NOMO-1 treated with DMSO at 0.1 percent for 48 hours (cell line): ENCODE data around the gene STEAP1B.
"Not testable (repeated sequence)": the region's sequence is repeated elsewhere in the genome, so short reads cannot be mapped to it uniquely, and the experiment has no call there.

Source experiments
- DNase-seq: peaks from one replicate; lab custom pipeline; 2025; ENCODE audit not compliant: unreplicated experiment; lab: John Stamatoyannopoulos, UW

Gene STEAP1B

GRCh38 chr7:22460363-22460988 is 39.5 kb downstream of the STEAP1B start:
- no peak for DNase-seq

GRCh38 chr7:22457471-22457870 is 42.5 kb downstream of the STEAP1B start:
- DNase-seq: no peak

DNA sequence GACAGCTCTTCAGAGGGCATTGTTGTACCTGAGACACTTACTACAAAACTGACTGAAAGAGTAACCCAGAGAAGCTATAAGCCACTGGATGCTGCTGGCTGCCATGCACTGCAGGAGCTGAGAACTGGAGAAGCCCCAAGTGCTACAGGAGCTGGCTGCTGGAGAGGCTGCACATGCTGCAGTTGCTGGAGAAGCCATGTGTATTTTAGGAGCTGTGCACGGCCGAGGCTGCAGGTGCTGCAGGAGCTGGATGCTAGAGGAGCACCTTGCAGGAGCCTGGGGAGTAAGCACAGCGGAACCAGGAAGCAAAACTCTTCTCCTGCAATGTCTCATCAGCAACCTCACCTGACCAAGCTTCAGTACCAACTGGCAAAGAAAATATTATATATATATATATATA is 45.5 kb downstream of the STEAP1B start:
- DNase-seq: no peak

GRCh38 chr7:22452960-22453558 is 46.9 kb downstream of the STEAP1B start:
- no peak for DNase-seq

DNA sequence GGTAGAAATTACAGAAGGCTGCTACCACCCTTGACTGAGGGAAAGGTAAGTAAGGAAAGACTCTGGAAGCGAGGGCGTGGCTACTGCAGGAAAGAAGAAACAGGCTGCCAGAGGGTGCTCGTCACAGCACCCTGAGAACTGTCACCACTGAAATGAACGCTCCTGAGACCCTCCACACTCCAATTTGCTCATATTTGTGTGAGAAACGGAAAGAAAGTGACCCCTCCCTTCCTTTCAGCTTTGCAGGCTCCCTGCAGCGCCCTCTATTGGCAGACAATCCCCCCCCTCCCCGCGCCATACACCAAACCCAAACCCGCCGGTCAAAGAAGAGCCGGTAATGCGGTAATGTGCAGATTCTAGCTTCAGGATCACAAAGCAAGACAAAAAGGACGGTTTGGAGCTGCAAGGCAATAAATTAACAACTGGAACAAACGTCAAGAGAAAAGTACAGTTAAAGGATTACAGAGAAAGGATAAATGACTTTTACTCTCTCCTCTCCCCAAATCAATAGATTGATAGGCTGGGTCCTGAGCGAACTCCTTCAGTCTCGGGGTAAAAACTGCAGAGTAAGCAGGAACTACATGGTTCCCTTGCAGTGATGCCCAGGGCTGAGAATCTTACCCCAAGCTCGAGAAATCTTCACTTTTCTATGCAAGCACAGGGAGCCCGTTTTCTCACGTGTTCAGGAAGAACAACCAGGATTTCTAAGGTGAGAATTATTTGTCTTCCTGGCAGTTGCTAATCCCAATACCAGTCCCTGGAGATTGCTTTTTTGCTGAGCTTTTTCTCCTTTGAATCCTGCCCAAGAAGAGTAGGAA is 47.6 kb downstream of the STEAP1B start:
- DNase-seq: no peak

DNA sequence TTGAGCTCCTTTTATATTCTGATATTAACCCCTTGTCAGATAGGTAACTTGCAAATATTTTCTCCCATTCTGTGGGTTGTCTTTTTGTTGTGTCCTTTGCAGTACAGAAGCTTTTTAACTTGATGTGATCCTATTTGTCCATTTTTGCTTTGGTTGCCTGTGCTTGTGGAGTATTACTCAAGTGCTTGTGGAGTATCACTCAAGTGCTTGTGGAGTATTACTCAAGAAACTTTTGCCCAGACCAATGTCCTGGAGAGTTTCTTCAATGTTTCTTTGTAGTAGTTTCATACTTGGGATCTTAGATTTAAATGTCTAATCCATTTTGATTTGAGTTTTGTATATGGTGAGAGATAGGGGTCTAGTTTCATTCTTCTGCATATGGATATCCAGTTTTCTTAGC is 50.0 kb downstream of the STEAP1B start:
- not testable (repeated sequence) for DNase-seq

- no peak for DNase-seq
Measured at GRCh38 chr7:22447762-22448161, 52.2 kb downstream of the STEAP1B start.

GRCh38 chr7:22447008-22447407 is 53.0 kb downstream of the STEAP1B start:
- DNase-seq: no peak

GRCh38 chr7:22445853-22446252 is 54.1 kb downstream of the STEAP1B start:
- no peak for DNase-seq

GRCh38 chr7:22445140-22445743 is 54.7 kb downstream of the STEAP1B start:
- no peak for DNase-seq

DNA sequence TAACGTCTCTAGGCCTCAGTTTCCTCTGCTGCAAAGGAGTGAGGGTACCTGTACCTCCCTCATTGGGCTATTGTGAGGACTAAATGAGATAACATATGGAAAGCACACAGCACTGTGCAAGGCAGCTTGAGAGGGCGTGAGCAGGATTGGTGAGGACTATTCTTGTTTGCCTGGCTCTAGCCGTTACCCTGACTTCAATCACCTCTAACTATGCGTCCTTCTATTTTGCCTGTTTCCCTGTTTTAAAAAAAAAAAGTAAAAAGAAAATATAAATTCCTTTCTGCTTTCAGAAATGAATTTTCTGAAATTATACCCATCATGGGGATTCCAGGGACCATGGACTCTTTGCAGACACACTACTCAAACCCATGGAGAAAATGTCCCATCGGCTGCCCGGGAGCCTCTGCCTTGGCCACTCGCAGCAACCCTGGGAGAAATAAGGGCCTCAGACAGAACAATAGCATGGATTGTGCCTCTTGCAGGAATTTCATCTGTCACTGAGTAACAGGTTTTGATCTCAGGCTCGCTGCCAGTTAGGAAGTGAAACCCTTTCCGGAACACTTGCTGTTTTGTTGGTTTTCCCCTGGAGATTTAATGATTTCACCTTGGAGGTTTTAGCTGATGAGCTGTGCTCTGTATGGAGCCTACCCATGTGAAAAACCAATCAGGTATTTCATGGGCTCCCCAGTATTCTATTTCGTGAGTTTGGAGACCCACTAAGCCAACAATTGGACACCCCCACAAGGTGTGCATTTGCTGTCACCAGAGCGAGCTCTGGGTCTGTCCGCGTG is 55.6 kb downstream of the STEAP1B start:
- no peak for DNase-seq

GRCh38 chr7:22443370-22444180 is 56.4 kb downstream of the STEAP1B start:
- no peak for DNase-seq

GRCh38 chr7:22442882-22443369 is 57.1 kb downstream of the STEAP1B start:
- DNase-seq: no peak

- DNase-seq: no peak
Measured at GRCh38 chr7:22442187-22442881, 57.7 kb downstream of the STEAP1B start.

DNA sequence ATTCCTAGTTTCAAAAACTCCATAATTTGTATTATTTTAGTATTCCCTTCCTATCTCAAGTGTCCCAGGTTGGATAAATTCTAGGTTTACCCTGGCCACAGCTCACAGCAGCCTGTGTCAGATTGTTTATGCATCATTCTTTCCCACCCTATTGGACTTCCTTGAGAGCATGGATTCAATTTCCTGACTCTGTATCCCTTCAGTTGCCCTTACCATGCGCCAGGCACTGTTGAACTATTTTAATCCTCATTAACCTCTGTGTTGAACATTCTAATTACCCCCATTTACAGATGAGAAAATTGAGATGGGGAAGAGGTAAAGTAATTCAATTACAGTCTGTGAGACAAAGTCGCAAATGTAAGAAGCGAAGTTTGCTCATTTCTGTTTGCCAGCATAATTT is 58.8 kb downstream of the STEAP1B start:
- DNase-seq: no peak

GRCh38 chr7:22438994-22439393 is 61.0 kb downstream of the STEAP1B start:
- no peak for DNase-seq

GRCh38 chr7:22436552-22436951 is 63.4 kb downstream of the STEAP1B start:
- not testable (repeated sequence) for DNase-seq

- no peak for DNase-seq
Measured at GRCh38 chr7:22435720-22436119, 64.3 kb downstream of the STEAP1B start.

DNA sequence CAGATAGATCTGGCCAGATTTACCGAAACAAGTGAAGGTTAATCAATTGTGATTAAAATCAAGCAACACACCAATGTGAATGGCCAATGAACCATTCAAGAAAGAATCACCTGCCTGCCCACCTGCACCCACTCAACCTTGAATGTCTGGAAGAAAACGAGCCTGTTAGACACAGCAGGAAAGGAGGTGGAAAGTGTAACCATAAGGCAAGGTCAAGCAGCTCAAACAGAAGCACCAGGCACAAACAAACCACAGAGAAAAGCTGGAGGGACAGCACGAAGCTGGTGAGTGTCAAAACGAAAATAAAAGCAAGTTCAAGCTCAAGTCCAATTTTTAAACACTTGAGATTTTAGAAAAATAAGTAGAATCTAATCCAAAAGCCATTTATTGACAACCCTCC is 64.9 kb downstream of the STEAP1B start:
- DNase-seq: no peak
